Cortex of kidney (tissue), 1 donor: ENCODE data around the gene FAM124A.

Source experiments
- DNase-seq: peaks from one replicate; lab custom pipeline; 2025; lab: John Stamatoyannopoulos, UW

The FAM124A gene

DNA sequence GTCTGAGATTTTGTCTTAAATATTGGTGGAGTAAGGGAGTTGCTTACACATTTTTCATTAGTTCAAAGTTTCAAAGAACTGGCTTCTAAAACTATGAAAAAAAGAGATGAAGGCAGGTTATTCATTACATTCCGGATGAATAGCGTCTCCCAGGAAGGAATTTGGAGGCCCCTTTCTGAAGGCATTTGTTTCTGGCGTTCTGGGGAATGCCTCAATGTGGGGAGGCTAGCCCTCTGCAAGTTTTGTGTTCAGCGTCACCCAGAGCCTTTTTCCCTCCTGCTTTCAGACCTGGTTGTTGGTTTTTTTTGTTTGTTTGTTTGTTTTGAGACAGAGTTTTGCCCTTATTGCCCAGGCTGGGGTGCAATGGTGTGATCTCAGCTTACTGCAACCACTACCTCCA is 21.0 kb downstream of the FAM124A start:
- DNase-seq: no peak

DNA sequence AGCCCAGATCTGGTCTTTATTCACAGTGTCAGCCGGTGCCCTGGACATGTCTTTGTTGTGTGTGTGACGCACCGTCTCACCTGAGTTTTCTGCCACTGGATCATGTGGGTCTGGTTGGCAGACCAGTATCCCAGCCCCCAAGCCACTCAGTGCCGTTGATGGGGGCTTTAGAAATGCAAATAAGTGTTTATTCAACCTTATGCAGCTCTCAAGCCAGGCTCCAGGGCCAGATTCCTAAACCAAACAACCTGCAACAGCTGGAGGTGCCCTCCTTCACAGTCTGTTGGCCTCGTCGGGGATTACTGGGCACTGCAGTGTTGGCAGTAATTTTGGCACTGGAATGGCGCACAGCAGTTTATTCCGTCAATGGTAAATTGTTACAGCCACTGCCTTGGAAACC is 21.6 kb downstream of the FAM124A start:
- no peak for DNase-seq

DNA sequence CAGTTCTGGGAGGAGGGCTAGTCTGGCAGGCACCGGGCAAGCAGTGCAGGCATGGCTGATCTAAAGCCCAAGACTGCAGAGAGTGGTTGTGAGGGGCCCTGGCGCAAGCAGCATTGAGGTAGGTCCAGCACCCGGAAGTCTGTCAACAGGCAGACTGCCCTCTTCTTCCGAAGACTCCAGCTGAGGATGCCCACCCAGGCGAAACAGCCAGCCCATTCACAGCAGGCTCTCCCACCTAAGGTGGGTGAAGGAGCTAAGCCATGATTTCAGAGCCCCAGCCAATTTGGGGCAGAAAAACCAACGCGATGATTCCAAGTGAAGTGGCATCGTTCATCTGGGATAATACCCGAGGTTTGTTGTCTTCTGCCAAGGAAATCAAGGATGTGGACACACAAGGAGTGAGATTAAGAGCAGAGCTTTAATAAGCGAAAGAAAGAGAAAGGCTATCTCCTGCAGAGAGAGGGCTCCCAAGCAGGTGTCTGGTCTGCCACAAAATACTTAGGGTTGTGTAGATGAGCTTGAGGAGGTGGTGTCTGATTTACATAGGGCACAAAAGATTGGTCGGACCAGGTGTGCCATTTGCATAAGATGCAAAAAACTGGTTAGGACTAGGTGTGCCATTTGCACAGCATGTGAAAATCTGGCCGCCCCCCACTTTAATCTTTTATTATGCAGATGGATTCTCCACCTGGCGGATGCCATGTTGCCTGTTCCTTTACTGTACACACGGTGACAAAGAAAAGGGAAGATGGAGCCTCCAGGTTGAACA is 22.6 kb downstream of the FAM124A start:
- no peak for DNase-seq

DNA sequence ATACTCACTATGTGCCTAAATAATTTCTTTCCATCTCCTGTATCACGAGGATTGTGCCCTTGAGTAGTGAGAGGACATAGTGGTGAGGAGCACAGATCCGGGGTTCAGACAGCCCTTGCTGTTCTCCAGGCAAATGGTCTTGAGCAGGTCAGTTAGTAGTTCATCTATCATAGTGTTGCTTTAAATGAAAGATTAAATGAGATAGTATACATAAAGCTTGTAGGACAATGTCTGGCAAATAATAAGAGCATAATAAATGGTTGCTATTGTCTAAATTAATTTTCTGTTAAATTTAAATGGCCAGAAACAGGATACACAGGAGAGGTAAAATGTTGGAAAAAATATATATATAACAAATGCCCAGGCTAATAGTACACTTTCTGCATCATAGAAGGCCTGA is 23.4 kb downstream of the FAM124A start:
- no peak for DNase-seq

- no peak for DNase-seq
Measured at GRCh38 chr13:51246025-51246417, 23.8 kb downstream of the FAM124A start.

DNA sequence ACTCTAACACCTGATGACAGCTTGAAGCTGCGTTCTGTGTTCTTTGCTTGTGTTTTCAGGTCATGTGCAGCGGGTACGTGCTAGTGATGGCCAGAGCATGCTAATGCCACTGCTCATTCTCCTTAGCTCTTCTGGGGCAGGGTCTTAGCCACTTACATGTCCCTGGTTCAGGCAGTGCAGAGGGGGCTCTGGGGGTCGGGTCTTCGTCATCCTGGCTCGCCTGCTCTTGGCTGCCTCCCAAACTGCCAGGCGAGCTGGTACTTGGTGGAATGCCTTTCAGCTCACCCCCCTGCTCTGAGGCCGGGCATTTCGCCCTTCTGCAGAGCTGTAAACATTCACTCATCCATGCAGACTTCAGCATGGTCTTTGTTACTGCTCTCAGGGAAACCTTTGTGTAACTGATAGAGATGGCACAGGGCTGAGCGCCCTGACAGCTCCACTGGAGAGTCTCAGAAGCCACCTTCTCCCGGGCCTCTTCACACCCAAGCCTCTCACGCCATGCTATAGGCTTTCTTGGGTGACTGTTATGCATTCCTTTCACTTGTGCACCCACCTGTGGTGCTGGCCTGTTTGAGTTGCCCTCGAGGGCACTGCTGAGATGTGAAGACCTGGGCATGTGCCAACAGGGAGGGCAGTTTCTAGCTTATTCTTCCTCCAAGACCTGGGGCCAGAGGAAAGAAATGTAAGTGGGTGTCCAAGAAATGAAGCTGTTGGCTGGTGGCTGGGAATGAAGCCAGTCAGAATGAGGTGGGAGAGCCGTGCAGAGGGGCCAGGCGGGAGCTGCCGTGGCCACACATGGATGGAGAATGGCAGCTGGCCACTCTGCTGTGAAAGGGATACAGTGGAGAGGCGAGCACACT is 24.4 kb downstream of the FAM124A start:
- DNase-seq: no peak

DNA sequence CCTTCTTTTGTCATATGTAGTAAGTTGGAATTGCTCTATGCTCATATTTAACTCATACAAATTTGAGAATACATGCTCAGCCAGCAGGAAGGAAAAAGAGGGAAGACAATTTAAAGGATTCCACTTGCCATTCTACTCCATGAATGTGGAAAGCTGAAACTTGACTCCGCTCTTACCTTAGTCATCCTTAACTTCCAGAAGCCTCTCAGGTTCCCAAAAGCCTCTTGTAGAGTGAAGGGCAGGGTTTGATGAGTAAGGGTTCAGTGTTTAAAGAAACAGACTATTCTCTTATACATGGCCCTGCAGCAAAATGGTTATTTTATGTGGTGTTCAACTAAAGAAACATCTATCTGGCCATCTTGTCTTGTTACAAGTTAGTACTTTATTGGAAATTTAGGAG is 27.1 kb downstream of the FAM124A start:
- no peak for DNase-seq

DNA sequence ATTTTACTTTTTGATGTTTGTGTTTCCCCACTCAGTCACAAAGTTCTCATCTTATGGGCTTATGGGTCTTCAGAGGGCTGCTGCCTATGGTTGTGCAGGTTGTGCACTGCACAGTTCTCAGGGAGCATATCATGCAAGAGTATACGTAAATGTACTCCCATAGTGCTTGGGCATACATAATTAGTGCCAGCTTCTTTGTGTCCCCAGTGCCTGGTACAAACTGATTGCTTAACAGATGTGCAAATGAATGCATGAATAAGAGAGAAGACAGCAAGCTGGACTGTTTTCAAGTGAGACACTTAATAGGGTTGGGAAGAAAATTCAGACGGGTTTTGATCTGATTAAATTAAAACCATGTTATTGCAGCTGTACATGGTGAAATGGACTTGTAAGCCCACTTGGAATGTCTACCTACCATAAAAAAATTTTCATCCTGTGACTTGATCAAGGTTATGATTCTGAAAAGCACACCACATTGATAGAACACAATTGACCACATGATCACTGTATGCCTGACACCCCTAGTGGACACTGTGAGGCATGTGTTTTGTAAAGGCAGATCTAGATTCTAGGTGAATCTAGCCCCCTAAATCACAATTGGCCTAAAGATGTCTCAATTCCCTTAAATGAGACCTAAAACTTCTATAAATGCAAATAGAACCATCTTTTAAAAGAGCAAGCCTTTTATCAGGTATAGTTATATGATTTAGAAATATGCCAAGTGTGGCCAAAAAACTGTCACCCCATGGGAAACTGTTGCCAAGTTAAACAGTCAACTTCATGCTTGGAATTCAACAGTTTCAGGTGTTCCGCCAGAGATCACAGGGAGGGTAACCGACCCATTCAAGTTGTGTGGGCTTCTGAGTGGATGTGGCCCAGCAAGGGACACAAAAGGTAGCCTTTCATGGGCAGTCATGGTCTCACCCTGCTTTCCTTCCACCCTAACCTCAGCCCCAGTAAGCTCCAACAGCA is 27.9 kb downstream of the FAM124A start:
- DNase-seq: no peak

DNA sequence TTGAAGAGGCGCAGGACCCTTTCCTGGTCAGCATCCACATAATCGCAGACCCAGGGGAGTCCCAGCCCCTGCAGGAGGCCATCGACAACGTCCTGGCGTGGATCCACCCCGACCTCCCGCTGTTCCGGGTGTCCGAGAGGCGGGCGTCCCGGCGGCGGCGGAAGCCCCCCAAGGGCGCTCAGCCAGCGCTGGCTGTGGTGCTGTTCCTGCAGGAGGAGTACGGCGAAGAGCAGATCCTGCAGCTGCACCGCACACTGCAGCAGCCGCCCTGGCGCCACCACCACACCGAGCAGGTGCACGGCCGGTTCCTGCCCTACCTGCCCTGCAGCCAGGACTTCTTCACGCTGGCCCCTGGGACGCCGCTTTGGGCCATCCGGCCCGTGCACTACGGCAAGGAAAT is 29.3 kb downstream of the FAM124A start:
- DNase-seq: no peak

- no peak for DNase-seq
Measured at GRCh38 chr13:51252954-51253532, 30.8 kb downstream of the FAM124A start.

DNA sequence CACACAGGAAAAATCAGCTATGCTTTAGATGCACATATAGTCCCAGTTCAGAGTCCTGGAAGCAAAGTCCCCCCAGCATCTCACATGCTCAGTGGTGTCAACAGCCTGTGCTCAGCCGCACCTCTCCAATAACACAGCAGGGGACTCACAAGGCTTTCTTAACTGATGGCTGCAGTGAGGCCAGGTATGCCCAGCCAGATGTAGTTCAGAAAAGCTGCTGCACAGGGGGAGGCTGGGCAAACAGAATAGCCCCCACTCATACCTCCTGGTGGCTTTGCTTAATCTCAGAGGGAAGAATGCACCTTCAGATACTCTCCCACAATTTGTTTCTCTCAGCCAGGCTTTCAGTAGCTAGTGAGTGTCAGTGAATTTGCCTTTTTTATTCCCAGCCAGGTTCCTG is 33.4 kb downstream of the FAM124A start:
- DNase-seq: no peak

DNA sequence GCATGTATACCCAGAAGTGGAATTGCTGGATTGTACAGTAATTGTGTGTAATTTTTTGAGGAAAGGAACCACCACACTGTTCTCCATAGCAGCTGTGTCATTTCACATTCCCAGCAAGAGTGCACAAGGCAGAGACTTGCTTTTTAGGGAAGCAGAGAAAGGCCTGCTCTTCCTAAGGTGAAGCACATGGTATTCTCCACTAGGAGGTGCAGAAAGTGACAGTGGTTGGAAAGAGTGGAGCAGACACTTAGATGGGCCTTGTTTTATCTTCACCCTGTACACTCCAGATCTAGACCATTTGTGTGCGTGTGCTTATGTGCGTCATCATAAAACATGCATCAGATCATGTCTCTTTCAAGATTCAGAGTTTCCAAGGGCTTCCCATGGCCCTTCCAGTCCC is 35.0 kb downstream of the FAM124A start:
- DNase-seq: no peak

DNA sequence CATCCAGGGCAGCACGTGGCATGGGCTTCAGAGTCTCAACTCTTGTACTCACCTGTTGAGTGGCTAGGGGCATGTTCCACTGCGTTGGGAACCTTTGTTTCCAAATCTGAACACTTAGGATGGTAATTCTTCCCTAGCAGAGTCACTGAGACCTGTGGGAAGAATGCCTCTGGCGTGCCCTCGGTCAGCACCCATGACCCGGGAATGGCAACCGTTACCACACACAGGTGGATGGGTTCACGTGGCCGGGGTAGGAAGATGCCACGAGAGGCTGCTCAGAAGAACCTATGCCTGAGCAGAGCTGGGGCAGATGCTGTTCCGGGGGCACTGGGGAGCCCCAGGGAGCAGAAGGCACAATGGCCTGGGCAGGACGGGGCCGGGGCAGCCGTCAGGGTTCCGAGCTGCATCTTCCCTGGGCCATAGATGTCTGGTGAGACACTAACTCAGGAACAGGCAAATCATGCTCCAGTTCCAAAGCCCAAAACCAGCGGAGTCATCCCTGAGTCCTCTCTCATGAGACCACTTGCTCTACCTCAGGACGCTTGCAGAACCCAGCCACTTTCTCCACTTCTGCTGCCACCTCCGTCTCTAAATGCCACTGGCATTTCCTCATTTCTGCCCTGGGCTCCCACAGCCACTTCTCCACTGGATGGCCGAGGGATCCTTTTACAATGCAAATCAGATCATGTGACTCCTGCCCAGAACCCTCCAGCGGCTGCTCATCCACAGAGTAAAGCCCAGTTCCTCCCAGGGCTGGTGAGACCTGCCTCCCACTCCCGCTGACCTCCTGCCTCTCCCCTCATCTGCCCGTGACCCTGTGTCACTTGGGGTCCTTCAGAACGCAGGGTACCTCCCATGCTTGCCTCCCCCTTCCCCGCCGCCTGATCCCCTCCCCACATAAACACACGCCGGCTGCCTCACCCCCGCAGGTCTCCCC is 36.7 kb downstream of the FAM124A start:
- DNase-seq: no peak

- DNase-seq: no peak
Measured at GRCh38 chr13:51260154-51260553, 38.0 kb downstream of the FAM124A start.

DNA sequence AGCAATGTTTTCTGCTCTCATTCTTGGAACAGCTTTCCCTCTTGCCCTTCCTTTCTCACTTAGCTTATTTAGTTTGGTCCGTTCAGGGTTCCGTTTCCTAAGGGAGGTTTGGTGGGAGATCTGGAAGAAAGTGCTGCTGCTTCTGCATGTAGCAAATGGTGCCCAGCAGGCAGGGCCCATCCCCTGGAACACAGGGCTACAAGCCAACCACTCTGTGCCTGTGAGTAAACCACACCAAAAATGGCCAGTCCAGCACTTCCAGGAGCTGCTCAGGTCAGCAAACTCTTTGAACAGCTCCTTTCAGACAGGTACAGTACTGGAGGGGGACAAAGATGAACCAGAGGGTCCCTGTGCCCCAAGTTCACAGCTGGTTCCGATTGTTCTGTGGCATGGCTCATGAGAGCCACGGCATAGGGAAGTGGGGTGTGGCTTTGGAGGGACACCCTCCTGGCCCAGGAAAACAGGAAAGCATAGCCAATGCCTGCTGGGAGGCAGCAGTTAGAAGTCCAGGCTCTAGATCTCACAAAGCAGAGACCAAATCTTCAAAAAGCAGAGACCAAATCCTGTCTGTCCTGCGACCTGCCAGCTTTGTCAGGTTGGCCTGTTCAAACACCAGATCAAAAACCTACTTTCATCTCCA is 39.5 kb downstream of the FAM124A start:
- DNase-seq: no peak

DNA sequence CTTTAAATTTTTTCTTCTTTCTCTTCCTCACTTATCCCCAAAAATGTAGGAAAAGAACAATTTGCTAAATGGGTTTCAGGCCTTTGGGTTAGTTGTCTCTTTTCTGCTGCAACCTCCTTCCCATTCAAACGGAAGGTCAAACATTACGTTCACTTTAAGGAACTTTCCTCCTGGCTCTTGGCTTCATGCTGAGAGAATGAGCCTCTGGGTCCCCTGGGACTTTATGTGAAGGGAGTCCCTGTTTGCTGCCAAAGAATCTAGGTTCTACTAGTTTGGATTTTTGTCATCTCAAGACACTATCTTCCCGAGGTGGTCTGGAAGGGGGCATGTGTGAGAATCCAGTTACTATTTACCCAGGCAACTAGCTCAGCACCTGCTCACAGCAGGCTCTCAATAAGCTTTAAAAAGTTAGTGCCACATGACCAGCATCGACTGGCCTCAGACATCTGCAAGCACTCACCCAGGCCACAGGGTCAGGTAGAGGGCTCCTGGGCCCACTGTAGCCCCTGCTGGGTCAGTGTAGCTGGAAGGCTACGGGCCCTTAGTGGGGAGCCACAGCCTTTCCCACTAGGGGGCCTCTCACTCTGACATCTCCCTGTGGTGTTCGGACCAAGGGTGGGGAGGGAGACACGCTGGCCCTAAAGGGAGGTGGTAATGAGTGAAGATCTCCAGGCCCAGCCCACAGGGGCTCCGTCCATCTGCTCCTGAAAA is 40.5 kb downstream of the FAM124A start:
- DNase-seq: no peak

- no peak for DNase-seq
Measured at GRCh38 chr13:51266642-51267041, 44.4 kb downstream of the FAM124A start.

DNA sequence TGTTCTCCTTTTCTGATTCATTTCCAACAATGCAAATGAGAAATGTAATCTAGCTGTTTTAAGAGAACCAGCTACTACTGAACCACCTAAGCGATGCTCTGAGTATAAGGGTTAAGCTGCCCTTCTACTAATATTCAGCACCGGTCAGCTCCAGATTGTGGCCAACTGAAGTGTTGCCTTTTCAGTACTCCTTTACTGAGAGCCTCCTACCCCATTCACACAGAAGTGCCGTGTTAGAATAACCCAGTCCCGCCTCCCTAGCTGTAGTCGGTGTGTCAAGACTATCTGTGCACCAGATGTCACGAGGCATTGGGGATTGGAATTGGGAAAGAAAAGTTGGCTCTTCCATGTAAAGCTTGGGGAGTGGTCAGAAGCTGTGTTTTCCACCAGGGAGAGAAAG is 45.4 kb downstream of the FAM124A start:
- no peak for DNase-seq

GRCh38 chr13:51269039-51269438 is 46.8 kb downstream of the FAM124A start:
- no peak for DNase-seq
